SK-N-MC (cell line): ENCODE measurements around the gene IL21.

Experiments used
- DNase-seq: peaks from one replicate; pipeline ENCODE4 v3.0.0-alpha.2; 2011; ENCODE audit warnings: low read depth, low spot score
- H3K27ac ChIP-seq: fragments of 200-600 bp; sonication (generic); 2 replicates; pipeline ENCODE4 v1.5.1; 2016; ENCODE audit warnings: mixed run types
- H3K36me3 ChIP-seq: fragments of 200-600 bp; sonication (generic); 2 replicates; pipeline ENCODE4 v1.6.1; 2017; ENCODE audit warnings: antibody characterized with exemption, low read length, mixed read lengths; ENCODE audit not compliant: insufficient read depth
- H3K4me3 ChIP-seq: fragments of 200-600 bp; sonication (generic); 2 replicates; pipeline ENCODE4 v1.5.1; 2016
- H3K9ac ChIP-seq: fragments of 200-600 bp; sonication (generic); 2 replicates; pipeline ENCODE4 v1.8.0; 2017; ENCODE audit warnings: mixed run types, mixed read lengths; ENCODE audit not compliant: insufficient read length
- H3K9me3 ChIP-seq: fragments of 200-600 bp; sonication (generic); 2 replicates; pipeline ENCODE4 v1.6.1; 2017; ENCODE audit warnings: low read depth, mild to moderate bottlenecking, antibody characterized with exemption, low read length, moderate library complexity, mixed read lengths
- EZH2 ChIP-seq: fragments of 200-600 bp; sonication (generic); IDR thresholded peaks from one replicate; pipeline ENCODE4 v1.6.1; 2017; ENCODE audit warnings: antibody characterized with exemption
- FOXP2 ChIP-seq: optimal IDR thresholded peaks from 2 replicates; pipeline ENCODE3; 2011; ENCODE audit warnings: mild to moderate bottlenecking, moderate library complexity; ENCODE audit not compliant: insufficient read depth; ENCODE audit errors: extremely low read length, control extremely low read depth
- POLR2AphosphoS5 ChIP-seq: IDR thresholded peaks from 2 replicates; pipeline ENCODE4 v1.6.1; 2012; ENCODE audit warnings: mild to moderate bottlenecking, low read depth, low read length, borderline replicate concordance

IL21 gene

GRCh38 chr4:122639181-122639580, 18.3 kb upstream of the IL21 start:
- H3K4me3 ChIP-seq = no peak overlapping the region
- TF ChIP-seq EZH2 = no peak
- TF ChIP-seq FOXP2 = no peak
- TF ChIP-seq POLR2AphosphoS5 = no peak
- H3K27ac ChIP-seq = no peak overlapping the region
- no peak overlapping the region for H3K9ac ChIP-seq
- H3K36me3 ChIP-seq = no peaks in the 10 kb centered on the region
- DNase-seq = no peak
- H3K9me3 ChIP-seq = no peaks in the 10 kb centered on the region

DNA sequence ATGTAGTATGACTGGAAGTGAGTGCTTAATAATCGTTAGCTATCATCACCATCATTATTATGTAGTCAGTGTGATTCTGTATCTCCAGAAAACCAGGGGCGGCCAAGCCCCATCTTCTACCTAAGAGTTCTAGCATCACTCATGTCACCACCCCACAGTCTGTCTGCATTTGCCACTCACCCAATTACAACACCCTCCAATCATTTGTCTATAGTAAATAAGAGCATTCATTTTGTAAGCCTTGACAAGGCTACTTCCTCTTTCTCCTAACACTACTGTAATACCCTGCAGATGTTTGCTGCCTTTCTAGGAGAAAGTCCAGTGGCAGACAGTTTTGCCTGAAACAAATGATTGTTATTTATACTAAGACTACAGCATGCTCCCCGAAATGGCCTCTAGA, 15.8 kb upstream of the IL21 start:
- Histone ChIP-seq H3K27ac (no peak overlapping the region), H3K4me3 (no peak overlapping the region), H3K9ac (no peak overlapping the region), H3K9me3 (no peaks in the 10 kb centered on the region), H3K36me3 (no peaks in the 10 kb centered on the region)
- no peak for DNase-seq
- no peak for TF ChIP-seq POLR2AphosphoS5
- no peak for TF ChIP-seq FOXP2
- no peak for TF ChIP-seq EZH2

DNA sequence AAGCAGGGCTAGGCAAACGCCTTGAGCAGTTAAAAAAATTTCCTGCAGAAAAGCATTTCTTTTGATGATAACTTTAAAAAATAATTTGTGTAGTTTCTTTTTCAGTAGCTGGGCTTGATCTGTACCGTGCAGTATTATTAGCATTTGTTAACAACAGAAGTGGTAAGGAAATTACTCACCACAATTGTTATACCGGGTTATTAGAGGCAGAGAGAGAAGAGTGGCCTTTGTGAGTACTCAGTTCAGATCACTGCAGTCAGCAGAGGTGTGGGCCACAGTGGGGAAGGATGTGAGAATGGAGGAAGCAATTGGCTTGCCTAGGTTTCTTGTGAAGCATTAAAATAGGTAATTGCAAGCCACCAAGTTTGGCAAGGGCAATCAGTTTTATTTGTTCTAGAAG, 14.3 kb upstream of the IL21 start:
- Histone ChIP-seq H3K27ac (no peak overlapping the region), H3K36me3 (no peaks in the 10 kb centered on the region), H3K4me3 (no peak overlapping the region), H3K9ac (no peak overlapping the region), H3K9me3 (no peaks in the 10 kb centered on the region)
- TF ChIP-seq FOXP2 (no peak), EZH2 (no peak), POLR2AphosphoS5 (no peak)
- DNase-seq = no peak

DNA sequence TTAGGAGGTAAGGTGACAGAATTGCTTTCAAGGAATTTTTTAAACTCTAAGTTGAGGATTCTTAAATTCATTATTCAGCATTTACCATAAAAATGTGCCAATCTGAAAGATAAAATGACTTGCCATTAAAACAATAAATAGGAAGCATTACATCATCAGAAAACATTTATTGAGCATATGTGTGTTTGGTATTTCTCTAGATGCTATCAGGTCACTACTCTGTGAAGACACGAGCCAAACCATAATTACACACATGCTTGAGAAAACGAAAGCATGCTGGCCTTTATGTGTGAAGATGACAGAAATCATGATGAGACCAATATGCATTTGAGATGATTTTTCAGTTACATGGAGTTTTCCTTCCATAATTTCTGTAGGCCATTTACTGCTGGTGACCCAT, 12.3 kb upstream of the IL21 start:
- Histone ChIP-seq H3K9ac (no peak overlapping the region), H3K36me3 (no peaks in the 10 kb centered on the region), H3K4me3 (no peak overlapping the region), H3K9me3 (no peaks in the 10 kb centered on the region), H3K27ac (no peak overlapping the region)
- TF ChIP-seq FOXP2 = no peak
- TF ChIP-seq POLR2AphosphoS5 = no peak
- TF ChIP-seq EZH2 = no peak
- no peak for DNase-seq

- Histone ChIP-seq H3K36me3 (no peaks in the 10 kb centered on the region), H3K4me3 (no peak overlapping the region), H3K27ac (no peak overlapping the region), H3K9ac (no peak overlapping the region), H3K9me3 (no peaks in the 10 kb centered on the region)
- no peak for DNase-seq
- TF ChIP-seq FOXP2 (no peak), POLR2AphosphoS5 (no peak), EZH2 (no peak)
These were observed 11.7 kb upstream of the IL21 start for GRCh38 chr4:122632396-122633143.

- no peak for TF ChIP-seq FOXP2
- TF ChIP-seq POLR2AphosphoS5 = no peak
- no peak for TF ChIP-seq EZH2
- DNase-seq = no peak
- Histone ChIP-seq H3K27ac (no peak overlapping the region), H3K9me3 (no peaks in the 10 kb centered on the region), H3K9ac (no peak overlapping the region), H3K4me3 (no peak overlapping the region), H3K36me3 (no peaks in the 10 kb centered on the region)
These were observed 4.3 kb upstream of the IL21 start for GRCh38 chr4:122625156-122625555.

DNA sequence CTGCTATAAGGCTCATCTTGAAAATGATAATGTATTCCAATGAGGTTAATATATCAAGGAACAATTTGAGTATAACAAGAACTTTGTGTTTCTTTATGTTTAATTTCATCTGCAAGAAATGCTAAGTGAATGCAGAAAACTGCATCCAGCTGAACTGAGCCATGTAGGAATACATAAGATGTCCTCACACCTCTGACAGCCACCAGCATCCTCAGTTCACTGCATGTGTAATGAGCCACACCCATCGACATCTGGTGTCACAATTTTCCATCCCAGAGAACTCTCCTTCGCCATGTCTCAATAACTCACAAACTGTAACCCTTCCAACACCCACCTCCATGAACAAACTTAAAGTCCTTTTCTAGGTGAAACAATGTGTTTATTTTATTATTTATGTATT, 3.3 kb upstream of the IL21 start:
- H3K27ac ChIP-seq = no peak overlapping the region
- no peaks in the 10 kb centered on the region for H3K9me3 ChIP-seq
- no peaks in the 10 kb centered on the region for H3K36me3 ChIP-seq
- DNase-seq = no peak
- TF ChIP-seq EZH2 = no peak
- TF ChIP-seq FOXP2 = no peak
- TF ChIP-seq POLR2AphosphoS5 = no peak
- no peak overlapping the region for H3K4me3 ChIP-seq
- no peak overlapping the region for H3K9ac ChIP-seq

DNA sequence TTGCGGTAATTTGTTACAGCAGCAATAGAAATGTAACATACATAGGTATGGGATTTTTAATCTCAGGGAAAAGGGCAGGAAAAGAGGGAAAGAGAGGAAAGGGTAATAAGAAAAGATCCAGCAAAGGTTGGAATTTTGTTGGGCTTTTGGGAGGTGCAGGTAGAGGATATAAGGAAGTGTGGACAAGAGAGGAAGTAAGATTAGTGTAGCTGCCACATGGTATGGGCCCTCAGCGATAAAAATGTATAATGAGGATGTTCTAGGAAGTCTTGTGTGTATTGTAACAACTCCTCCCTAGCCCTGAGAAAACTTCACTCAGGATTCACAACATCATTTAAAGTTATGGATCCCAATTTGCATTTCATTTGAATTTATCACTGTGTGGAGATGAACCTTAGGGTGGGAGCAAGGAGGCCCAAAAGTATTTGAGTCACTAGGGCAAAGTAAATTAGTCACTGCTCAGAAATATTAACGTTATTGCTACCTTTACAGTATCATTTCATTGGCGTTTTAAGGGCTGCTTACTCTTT, 2.8 kb upstream of the IL21 start:
- no peak overlapping the region for H3K27ac ChIP-seq
- TF ChIP-seq POLR2AphosphoS5 (no peak), FOXP2 (no peak), EZH2 (no peak)
- no peaks in the 10 kb centered on the region for H3K36me3 ChIP-seq
- H3K9ac ChIP-seq = no peak overlapping the region
- H3K4me3 ChIP-seq = no peak overlapping the region
- no peaks in the 10 kb centered on the region for H3K9me3 ChIP-seq
- no peak for DNase-seq
